SIG-M5 (cell line): Measurements from ENCODE around the gene ABRACL.
"Not testable (repeated sequence)": the region's sequence is repeated elsewhere in the genome, so short reads cannot be mapped to it uniquely, and the experiment has no call there.

Experiments used
- DNase-seq: peaks from one replicate; lab custom pipeline; 2025; lab: John Stamatoyannopoulos, UW

The ABRACL gene

GRCh38 chr6:139028658-139029469 lies at the start of gene ABRACL:
Gene ABRACL, plus strand, starts transcription at chr6:139028745. Its CDS starts 5,416 bp downstream, at chr6:139034161.
- peak; percentile 65 for DNase-seq

- no peak for DNase-seq
Measured at GRCh38 chr6:138979365-138979764, 49.2 kb upstream of the ABRACL start.

DNA sequence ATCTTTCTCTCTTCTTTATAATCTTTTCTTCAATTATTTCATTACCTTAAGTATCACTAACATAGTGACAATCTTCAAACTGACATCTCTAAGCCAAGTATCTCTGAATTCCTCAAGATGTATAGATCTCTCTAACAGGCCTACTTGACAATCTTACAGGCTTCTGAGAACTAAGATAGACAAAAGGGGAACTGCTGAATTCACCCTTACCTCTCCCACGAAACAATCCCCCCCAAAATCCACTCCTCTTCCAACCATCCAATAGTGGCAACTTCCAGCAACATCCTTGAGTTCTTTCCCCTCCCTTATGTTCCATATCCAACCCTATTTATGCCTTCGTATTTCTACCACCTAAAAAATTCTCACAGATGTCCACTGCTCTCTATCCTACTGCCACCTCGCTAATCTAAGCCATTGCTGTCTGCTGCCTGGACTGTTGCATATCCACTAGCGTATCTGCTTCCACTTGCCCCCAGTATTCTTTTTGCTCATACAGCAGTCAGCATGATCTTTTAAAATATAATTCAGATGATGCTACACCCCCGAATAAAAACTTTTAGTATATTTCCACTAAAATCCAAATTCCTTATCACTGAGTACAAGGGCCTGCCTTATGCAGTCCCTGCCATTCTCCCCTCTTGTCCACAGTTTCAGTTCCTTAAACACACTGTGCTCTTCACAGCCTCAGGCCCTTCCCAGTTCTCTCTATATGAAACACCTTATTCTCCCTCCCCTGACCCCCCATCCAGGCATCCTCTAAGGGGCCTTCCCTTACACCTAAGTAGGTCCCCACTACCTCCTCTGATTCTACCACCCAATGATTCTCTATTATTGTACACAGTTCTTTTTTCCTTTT lies 48.5 kb upstream of the ABRACL start:
- DNase-seq: no peak

DNA sequence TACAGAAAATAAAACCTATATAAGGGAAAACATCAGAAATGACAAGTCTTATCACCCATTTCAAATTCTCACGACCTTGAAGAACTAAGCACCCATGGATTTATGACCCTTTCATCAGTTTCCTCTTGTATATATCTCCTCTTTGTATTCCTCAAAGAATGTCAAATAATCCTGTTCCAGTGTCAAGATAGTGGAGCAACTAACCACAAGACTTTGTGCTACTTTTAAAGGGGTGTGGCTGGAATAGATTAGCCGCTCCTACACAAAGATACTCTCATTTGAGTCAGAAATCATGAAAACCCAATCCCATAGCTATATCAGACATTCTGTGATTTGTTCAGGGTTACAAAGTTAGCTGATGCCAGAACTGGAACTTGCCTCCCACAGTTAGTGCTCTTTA lies 47.1 kb upstream of the ABRACL start:
- no peak for DNase-seq

- no peak for DNase-seq
Measured at GRCh38 chr6:138986578-138986977, 42.0 kb upstream of the ABRACL start.

DNA sequence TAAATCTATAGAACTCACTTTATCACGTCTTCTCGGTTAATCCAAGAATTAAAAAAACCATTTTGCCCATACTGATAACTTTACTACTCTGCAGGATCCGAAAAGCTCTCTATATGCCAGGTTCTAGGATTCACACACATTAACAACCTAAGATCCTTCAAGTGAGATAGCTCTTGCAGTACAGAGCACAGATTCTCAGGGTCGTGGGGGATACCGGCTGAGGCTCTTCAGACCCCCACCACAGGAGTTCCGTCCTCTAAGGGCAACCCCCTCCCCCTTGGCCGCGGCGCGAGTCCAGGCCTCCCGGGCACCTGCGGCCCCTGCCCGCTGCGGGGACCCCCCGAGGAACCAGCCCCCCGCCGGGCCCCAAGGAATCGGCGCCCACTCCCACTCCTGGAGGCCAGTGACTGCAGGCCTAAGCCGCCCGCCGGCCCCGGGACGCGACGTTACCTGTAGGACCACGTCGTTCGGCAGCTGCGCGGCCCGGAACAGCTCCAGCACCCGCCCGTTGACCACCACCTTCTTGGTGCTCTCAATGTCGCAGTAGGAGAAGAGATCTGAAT lies 41.4 kb upstream of the ABRACL start:
- no peak for DNase-seq

GRCh38 chr6:138987643-138988468 lies 40.7 kb upstream of the ABRACL start, which contains the start of gene REPS1:
Gene REPS1, minus strand, starts transcription at chr6:138988253. Its CDS starts 571 bp downstream, at chr6:138987682.
- DNase-seq: peak; percentile 19

DNA sequence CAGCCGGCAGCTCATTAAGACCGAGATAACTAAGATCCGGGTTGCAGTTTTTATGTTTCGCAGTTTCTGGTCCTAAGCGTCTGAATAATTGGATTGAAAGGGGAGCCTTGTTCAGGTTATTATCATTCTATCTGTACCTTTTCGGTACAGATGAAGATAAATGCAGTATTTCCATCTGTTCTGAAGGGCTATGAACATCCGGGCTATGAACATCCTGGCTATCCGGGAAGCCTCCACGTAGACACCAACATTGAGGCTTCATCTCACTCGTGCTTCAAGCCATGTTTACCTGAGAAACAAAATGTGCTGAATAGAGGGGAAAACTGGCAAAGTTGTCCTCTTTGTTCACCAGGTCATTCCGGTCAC lies 40.1 kb upstream of the ABRACL start:
- DNase-seq: no peak

DNA sequence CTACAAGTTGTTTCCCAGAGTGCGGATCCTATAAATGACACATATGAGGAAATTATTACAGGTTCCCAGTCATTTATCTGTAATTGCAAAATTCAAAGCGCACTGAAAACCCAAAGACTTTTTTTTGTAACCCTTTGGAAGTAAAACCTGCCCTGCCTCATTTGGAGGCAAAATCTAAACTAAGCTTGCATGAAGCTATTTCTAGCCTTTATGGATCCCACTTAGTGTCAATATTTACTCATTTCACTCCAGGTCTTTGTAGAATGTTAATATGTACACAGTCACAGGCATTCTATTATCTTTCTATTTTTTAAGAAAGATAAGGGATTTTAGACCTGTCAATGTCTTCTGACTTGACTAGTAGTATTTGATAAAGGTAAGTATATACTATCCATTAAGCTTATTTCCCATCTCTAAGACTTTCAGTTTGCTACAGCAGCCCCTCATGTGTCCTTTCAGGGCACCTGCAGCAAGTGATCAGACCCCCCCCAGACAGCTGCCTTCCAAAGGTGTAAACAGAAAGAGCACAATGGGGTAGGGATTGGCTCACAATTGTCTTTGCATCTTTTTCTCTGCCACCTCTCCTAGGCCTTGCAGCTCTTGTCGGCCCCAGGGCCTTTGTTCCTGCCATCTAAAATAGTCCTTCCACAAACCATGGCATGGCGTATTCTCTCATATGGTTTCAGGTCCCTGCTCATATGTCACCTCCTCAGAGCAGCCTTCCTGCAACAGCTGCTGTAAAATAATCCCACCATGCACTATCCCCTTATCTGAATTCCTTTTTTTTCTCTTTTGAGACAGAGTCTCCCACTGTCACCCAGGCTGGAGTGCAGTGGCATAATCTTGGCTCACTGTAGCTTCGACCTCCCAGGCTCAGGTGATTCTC lies 39.2 kb upstream of the ABRACL start:
- DNase-seq: no peak

GRCh38 chr6:138991206-138991605 lies 37.3 kb upstream of the ABRACL start:
- DNase-seq: no peak

DNA sequence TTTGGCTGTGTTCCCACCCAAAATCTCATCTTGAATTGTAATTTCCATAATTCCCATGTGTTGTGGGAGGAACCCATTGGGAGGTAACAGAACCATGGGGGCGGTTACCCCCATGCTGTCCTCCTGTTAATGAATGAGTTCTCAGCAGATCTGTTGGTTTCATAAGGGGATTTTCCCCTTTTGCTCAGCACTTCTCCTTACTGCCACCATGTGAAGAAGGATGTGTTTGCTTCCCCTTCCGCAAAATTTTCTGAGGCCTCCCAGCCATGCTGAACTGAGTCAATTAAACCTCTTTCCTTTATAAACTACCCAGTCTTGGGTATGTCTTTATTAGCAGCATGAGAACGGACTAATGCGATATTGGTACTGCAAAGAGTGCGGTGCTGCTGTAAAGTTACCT lies 35.6 kb upstream of the ABRACL start:
- peak; percentile 7 for DNase-seq

DNA sequence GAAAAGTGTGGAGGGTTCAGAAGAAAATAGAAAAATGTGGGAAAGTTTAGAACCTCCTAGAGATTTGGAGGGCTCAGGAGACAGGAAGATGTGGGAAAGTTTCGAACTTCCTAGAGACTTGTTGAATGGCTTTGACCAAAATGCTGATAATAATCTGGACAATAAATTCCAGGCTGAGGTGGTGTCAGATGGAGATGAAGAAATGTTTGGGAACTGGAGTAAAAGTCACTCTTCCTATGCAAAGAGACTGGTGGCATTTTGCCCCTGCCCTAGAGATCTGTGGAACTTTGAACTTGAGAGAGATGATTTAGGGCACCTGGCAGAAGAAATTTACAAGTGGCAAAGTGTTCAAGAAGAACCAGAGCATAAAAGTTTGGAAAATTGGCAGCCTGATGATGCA lies 35.1 kb upstream of the ABRACL start:
- DNase-seq: not testable (repeated sequence)

GRCh38 chr6:138996524-138996923 lies 32.0 kb upstream of the ABRACL start:
- no peak for DNase-seq

DNA sequence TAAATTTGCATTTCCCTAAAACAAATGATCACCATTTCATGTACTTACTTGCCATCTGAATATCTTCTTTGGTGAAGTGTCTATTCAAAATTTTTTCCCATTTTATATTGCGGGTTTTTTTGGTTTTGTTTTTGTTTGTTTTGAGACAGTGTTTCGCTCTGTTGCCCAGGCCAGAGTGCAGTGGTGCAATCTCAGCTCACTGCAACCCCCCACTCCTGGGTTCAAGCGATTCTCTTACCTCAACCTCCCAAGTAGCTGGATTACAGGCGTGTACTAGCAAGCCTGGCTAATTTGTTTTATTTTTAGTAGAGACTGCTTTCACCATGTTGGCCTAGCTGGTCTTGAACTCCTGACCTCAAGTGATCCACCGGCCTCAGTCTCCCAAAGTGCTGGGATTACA lies 31.4 kb upstream of the ABRACL start:
- no peak for DNase-seq

- no peak for DNase-seq
Measured at GRCh38 chr6:138999949-139000725, 28.4 kb upstream of the ABRACL start.

DNA sequence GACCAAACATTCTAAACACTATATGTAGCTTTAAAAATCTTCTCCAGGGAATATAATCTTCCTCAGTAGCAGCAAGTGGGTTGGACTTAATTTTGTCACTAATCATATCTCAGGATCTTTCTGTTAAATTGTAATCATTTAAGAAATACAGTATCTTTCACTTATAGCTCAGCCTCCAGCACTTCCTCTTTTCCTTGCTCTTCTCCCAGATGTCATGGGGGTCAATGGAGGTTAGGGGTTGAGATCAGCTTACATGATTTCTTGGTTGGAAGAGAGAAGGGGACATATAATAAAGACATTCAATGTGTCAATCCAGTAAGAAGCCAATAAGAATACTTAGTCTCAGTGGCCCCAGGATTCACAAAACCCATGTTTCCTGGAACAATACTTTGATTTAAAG lies 24.8 kb upstream of the ABRACL start:
- DNase-seq: no peak

DNA sequence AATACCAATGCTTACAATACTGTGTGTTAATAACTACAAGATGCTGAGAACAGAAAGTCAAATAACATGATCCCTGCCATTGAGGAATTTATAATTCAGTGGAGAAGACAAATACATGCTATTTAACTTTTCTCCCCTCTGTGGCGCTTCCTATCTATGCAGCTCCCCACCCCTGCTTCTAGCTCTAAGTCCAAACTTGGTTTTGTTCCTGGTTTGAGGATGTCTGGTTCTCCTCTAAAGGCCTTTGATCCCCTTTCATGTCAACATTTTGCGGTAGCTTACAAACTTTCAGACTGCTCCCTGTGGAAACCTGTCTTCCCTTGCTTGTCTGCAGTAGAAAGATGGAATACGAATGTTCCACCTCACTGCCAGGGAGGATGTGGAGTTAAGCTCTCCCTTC lies 22.1 kb upstream of the ABRACL start:
- no peak for DNase-seq

GRCh38 chr6:139007428-139007827 lies 21.1 kb upstream of the ABRACL start:
- DNase-seq: no peak

GRCh38 chr6:139008117-139008516 lies 20.4 kb upstream of the ABRACL start:
- DNase-seq: no peak

DNA sequence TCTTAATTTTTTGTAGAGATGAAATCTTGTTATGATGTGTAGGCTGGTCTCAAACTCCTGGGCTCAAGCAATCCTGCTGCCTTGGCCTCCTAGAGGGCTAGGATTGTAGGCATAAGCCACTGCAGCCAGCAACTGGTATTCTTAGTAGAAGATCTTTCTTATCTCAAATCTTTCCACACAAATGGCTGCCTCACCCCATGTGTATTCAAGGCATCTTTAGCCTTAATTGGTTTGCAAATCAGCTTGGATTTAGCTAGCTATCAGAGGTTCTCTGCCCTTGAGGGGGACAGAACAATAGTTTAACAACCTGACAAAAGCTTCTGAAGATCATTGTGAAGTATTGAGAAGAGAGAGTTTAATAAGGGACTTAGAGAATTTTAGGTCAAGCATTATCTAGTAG lies 17.9 kb upstream of the ABRACL start:
- no peak for DNase-seq
